SK-N-SH (cell line): Measurements from ENCODE around the gene TRPC4.

Source experiments
- EP300 ChIP-seq, 2 experiments: IDR thresholded peaks; 2 replicates each; pipeline versions ENCODE4 v1.4.0 to v1.6.1; 2012; ENCODE audit warnings: borderline replicate concordance in 1 of 2, low read depth in 1 of 2, low read length in 1 of 2
- EZH2phosphoT487 ChIP-seq: fragments of 200-600 bp; sonication (generic); IDR thresholded peaks from 2 replicates; pipeline ENCODE4 v1.6.1; 2017; ENCODE audit warnings: low read depth, mixed run types, mild to moderate bottlenecking, antibody characterized with exemption, moderate library complexity, borderline replicate concordance
- NFIC ChIP-seq: IDR thresholded peaks from 2 replicates; pipeline ENCODE4 v1.4.0; 2012; ENCODE audit warnings: borderline replicate concordance
- POLR2AphosphoS5 ChIP-seq: IDR thresholded peaks from 2 replicates; pipeline ENCODE4 v1.6.1; 2012; ENCODE audit warnings: low read depth, low read length
- RAD21 ChIP-seq: IDR thresholded peaks from 2 replicates; pipeline ENCODE4 v1.6.1; 2012; ENCODE audit warnings: mild to moderate bottlenecking, low read length
- TAF1 ChIP-seq: IDR thresholded peaks from 2 replicates; pipeline ENCODE4 v1.6.1; 2012; ENCODE audit warnings: low read depth, mild to moderate bottlenecking, low read length, moderate library complexity, borderline replicate concordance
- TF ChIP-seq, protein P1 (sequence below): fragments of 200-600 bp; sonication (generic); IDR thresholded peaks from 2 replicates; pipeline ENCODE4 v1.6.1; 2017; ENCODE audit warnings: antibody characterized with exemption, mild to moderate bottlenecking, moderate library complexity
- TF ChIP-seq, protein P2 (sequence below): IDR thresholded peaks from 2 replicates; pipeline ENCODE4 v1.6.1; 2012; ENCODE audit warnings: mild to moderate bottlenecking, low read depth, low read length, moderate library complexity
- TF ChIP-seq, protein P3 (sequence below): IDR thresholded peaks from 2 replicates; pipeline ENCODE4 v1.4.0; 2012; ENCODE audit warnings: low read depth, borderline replicate concordance

DNA sequence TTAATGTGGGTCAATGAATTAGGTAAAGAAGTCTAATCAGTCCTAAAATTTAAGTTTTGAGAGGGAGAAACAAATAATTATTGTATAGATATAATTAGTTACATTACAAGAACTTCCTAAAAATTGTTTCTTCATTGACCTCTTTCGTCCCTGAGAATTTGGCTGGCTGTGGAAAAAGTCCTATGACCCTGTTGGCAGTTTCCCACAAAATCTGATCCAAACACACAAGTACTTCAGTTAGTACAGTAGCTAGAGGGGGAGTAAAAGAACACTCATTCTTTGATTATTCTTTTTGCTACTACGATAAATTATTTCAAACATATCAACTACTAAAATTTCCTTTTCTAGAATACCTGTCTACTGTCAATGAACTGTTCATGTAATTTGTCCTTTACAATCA, 282.3 kb downstream of the TRPC4 start:
- TF ChIP-seq EP300 (IDR thresholded peaks at IDR 0.05; ENCODE audit: borderline replicate concordance in 1 of 2, low read depth in 1 of 2, low read length in 1 of 2) (no peak), NFIC (no peak), EZH2phosphoT487 (no peak), POLR2AphosphoS5 (no peak), TAF1 (no peak), RAD21 (no peak)
- TF ChIP-seq, protein P1, sequence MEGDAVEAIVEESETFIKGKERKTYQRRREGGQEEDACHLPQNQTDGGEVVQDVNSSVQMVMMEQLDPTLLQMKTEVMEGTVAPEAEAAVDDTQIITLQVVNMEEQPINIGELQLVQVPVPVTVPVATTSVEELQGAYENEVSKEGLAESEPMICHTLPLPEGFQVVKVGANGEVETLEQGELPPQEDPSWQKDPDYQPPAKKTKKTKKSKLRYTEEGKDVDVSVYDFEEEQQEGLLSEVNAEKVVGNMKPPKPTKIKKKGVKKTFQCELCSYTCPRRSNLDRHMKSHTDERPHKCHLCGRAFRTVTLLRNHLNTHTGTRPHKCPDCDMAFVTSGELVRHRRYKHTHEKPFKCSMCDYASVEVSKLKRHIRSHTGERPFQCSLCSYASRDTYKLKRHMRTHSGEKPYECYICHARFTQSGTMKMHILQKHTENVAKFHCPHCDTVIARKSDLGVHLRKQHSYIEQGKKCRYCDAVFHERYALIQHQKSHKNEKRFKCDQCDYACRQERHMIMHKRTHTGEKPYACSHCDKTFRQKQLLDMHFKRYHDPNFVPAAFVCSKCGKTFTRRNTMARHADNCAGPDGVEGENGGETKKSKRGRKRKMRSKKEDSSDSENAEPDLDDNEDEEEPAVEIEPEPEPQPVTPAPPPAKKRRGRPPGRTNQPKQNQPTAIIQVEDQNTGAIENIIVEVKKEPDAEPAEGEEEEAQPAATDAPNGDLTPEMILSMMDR: no peak
- TF ChIP-seq, protein P2, sequence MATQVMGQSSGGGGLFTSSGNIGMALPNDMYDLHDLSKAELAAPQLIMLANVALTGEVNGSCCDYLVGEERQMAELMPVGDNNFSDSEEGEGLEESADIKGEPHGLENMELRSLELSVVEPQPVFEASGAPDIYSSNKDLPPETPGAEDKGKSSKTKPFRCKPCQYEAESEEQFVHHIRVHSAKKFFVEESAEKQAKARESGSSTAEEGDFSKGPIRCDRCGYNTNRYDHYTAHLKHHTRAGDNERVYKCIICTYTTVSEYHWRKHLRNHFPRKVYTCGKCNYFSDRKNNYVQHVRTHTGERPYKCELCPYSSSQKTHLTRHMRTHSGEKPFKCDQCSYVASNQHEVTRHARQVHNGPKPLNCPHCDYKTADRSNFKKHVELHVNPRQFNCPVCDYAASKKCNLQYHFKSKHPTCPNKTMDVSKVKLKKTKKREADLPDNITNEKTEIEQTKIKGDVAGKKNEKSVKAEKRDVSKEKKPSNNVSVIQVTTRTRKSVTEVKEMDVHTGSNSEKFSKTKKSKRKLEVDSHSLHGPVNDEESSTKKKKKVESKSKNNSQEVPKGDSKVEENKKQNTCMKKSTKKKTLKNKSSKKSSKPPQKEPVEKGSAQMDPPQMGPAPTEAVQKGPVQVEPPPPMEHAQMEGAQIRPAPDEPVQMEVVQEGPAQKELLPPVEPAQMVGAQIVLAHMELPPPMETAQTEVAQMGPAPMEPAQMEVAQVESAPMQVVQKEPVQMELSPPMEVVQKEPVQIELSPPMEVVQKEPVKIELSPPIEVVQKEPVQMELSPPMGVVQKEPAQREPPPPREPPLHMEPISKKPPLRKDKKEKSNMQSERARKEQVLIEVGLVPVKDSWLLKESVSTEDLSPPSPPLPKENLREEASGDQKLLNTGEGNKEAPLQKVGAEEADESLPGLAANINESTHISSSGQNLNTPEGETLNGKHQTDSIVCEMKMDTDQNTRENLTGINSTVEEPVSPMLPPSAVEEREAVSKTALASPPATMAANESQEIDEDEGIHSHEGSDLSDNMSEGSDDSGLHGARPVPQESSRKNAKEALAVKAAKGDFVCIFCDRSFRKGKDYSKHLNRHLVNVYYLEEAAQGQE: no peak
- TF ChIP-seq, protein P3, sequence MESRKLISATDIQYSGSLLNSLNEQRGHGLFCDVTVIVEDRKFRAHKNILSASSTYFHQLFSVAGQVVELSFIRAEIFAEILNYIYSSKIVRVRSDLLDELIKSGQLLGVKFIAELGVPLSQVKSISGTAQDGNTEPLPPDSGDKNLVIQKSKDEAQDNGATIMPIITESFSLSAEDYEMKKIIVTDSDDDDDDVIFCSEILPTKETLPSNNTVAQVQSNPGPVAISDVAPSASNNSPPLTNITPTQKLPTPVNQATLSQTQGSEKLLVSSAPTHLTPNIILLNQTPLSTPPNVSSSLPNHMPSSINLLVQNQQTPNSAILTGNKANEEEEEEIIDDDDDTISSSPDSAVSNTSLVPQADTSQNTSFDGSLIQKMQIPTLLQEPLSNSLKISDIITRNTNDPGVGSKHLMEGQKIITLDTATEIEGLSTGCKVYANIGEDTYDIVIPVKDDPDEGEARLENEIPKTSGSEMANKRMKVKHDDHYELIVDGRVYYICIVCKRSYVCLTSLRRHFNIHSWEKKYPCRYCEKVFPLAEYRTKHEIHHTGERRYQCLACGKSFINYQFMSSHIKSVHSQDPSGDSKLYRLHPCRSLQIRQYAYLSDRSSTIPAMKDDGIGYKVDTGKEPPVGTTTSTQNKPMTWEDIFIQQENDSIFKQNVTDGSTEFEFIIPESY: no peak
